Fibroblast of lung (primary cell): ENCODE results near the gene STARD13.

Experiments
- CTCF ChIP-seq, 2 donors: IDR thresholded peaks in 1 of 2; conservative IDR thresholded peaks in 1 of 2; 1 replicate in 1 of 2; 2 replicates in 1 of 2; pipeline ENCODE4 v1.5.1; 2011 to 2012; ENCODE audit warnings: low read length in 2 of 2, control low read depth in 1 of 2, inconsistent platforms in 1 of 2, low read depth in 1 of 2, mild to moderate bottlenecking in 1 of 2
- EZH2 ChIP-seq: IDR thresholded peaks from 2 replicates; pipeline ENCODE4 v1.5.1; 2012; ENCODE audit warnings: low read length, control low read depth, mild to moderate bottlenecking; ENCODE audit errors: missing control alignments

- TF ChIP-seq CTCF (conservative IDR thresholded peaks at IDR 0.05 in 1 of 2, IDR thresholded peaks at IDR 0.05 in 1 of 2; ENCODE audit: low read depth in 1 of 2, low read length in 2 of 2) (no peak), EZH2 (no peak)
Measured at GRCh38 chr13:33119856-33120543, 165.6 kb downstream of the STARD13 start.
